ENCODE results near the gene PI16. TPM values are rescaled to one million over a fixed set of nuclear protein-coding genes. Genes with fewer than 3 reads are reported as not detected.

PI16 gene
- polyA plus RNA-seq, 1 of the 3 experiments (the other 2 are of a cell fraction) = 0.02 TPM

GRCh38 chr6:36946526-36946925, 8.0 kb upstream of the PI16 start:
- peaks cover 0 to 4% of the 10 kb centered on the region in 2 experiments; a peak in 1 of 4 replicates for H3K4me1 ChIP-seq (ENCODE audit: control insufficient read depth in 1 of 2, insufficient read depth in 2 of 2, low read depth in 1 of 2, low read length in 1 of 2)
- H3K27ac ChIP-seq (ENCODE audit: low read depth in 2 of 2, low read length in 1 of 2) = no peak overlapping the region
- H3K4me3 ChIP-seq (ENCODE audit: low read depth in 2 of 2, low read length in 1 of 2) = no peak overlapping the region
- no peak overlapping the region for H2AFZ ChIP-seq (ENCODE audit: low read depth)
- H3K9me2 ChIP-seq = no peaks in the 10 kb centered on the region
- H3F3A ChIP-seq (replicated peaks; ENCODE audit: insufficient read depth) = peaks cover 7% of the 10 kb centered on the region
- 78% methylated on average over 2 of the region's 4 CpGs for WGBS (ENCODE audit: low lambda C conversion rate)
- H3K4me2 ChIP-seq = no peak overlapping the region
- no peaks in the 10 kb centered on the region for H4K20me1 ChIP-seq (ENCODE audit: insufficient read depth)
- H3K79me2 ChIP-seq (ENCODE audit: insufficient read depth) = no peaks in the 10 kb centered on the region
- H3K9ac ChIP-seq = no peak overlapping the region
- TF ChIP-seq GATA2 (CRISPR knock-in tag; IDR thresholded peaks at IDR 0.05) = no peak
- no peak for TF ChIP-seq PBX3 (IDR thresholded peaks at IDR 0.05)
- TF ChIP-seq TAF1 (IDR thresholded peaks at IDR 0.05; ENCODE audit: borderline replicate concordance, low read depth, low read length) = no peak
- TF ChIP-seq EP300 (IDR thresholded peaks at IDR 0.05; ENCODE audit: borderline replicate concordance in 1 of 2, low read depth in 1 of 2, low read length in 1 of 2) = no peak
- TF ChIP-seq SMC3 (IDR thresholded peaks at IDR 0.05; ENCODE audit: low read depth, low read length) = no peak
- no peak for TF ChIP-seq REST (IDR thresholded peaks at IDR 0.05; ENCODE audit: low read depth, low read length)
- no peak for TF ChIP-seq ELF1 (IDR thresholded peaks at IDR 0.05)
- no peak for TF ChIP-seq SIN3A (IDR thresholded peaks at IDR 0.05; ENCODE audit: borderline replicate concordance, low read depth, low read length)
- no peak for TF ChIP-seq TCF12 (IDR thresholded peaks at IDR 0.05)
- no peak for TF ChIP-seq RAD21 (IDR thresholded peaks at IDR 0.05; ENCODE audit: low read length)
- TF ChIP-seq, protein P1, sequence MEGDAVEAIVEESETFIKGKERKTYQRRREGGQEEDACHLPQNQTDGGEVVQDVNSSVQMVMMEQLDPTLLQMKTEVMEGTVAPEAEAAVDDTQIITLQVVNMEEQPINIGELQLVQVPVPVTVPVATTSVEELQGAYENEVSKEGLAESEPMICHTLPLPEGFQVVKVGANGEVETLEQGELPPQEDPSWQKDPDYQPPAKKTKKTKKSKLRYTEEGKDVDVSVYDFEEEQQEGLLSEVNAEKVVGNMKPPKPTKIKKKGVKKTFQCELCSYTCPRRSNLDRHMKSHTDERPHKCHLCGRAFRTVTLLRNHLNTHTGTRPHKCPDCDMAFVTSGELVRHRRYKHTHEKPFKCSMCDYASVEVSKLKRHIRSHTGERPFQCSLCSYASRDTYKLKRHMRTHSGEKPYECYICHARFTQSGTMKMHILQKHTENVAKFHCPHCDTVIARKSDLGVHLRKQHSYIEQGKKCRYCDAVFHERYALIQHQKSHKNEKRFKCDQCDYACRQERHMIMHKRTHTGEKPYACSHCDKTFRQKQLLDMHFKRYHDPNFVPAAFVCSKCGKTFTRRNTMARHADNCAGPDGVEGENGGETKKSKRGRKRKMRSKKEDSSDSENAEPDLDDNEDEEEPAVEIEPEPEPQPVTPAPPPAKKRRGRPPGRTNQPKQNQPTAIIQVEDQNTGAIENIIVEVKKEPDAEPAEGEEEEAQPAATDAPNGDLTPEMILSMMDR (IDR thresholded peaks at IDR 0.05) = no peak
- TF ChIP-seq MAX (IDR thresholded peaks at IDR 0.05; ENCODE audit: low read depth) = no peak
- TF ChIP-seq, protein P2, sequence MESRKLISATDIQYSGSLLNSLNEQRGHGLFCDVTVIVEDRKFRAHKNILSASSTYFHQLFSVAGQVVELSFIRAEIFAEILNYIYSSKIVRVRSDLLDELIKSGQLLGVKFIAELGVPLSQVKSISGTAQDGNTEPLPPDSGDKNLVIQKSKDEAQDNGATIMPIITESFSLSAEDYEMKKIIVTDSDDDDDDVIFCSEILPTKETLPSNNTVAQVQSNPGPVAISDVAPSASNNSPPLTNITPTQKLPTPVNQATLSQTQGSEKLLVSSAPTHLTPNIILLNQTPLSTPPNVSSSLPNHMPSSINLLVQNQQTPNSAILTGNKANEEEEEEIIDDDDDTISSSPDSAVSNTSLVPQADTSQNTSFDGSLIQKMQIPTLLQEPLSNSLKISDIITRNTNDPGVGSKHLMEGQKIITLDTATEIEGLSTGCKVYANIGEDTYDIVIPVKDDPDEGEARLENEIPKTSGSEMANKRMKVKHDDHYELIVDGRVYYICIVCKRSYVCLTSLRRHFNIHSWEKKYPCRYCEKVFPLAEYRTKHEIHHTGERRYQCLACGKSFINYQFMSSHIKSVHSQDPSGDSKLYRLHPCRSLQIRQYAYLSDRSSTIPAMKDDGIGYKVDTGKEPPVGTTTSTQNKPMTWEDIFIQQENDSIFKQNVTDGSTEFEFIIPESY (IDR thresholded peaks at IDR 0.05; ENCODE audit: borderline replicate concordance, low read depth) = no peak
- no peak for TF ChIP-seq MEF2A (IDR thresholded peaks at IDR 0.05; ENCODE audit: borderline replicate concordance, low read depth)
- TF ChIP-seq RXRA (IDR thresholded peaks at IDR 0.05; ENCODE audit: borderline replicate concordance, low read depth) = no peak
- TF ChIP-seq CHD2 (IDR thresholded peaks at IDR 0.05; ENCODE audit: low read length, partially characterized antibody) = no peak
- no peak for TF ChIP-seq NRF1 (IDR thresholded peaks at IDR 0.05; ENCODE audit: low read depth, low read length)
- H3K27me3 ChIP-seq (ENCODE audit: insufficient read depth) = no peaks in the 10 kb centered on the region
- DNase-seq = no peak
- H3K36me3 ChIP-seq (replicated peaks in 1 of 2; ENCODE audit: control insufficient read depth in 1 of 2, insufficient read depth in 2 of 2, low read length in 1 of 2) = no peaks in the 10 kb centered on the region
- ChIA-PET POLR2A (no interaction called here), CTCF (interaction anchor here (1.9 kb wide), 1 partner anchor 72 kb away, joined by 4 read pairs; no protein-coding TSS in a partner anchor)
- H3K9me3 ChIP-seq = no peaks in the 10 kb centered on the region
